Measurements from ENCODE around the gene ANKMY2.

The ANKMY2 gene

GRCh38 chr7:16554518-16555236 is 90.9 kb downstream of the ANKMY2 start:
- Histone ChIP-seq H3K27ac (ENCODE audit: low read length) (no peak overlapping the region), H3K9ac (ENCODE audit: low read length in 2 of 2) (no peak overlapping the region), H3K9me3 (ENCODE audit: control insufficient read depth in 2 of 2, low read length in 2 of 2) (no peaks in the 10 kb centered on the region)

GRCh38 chr7:16550671-16551070 is 94.9 kb downstream of the ANKMY2 start:
- no peak overlapping the region for H3K9ac ChIP-seq (ENCODE audit: low read length in 2 of 2)
- H3K36me3 ChIP-seq (ENCODE audit: control insufficient read depth in 2 of 2, insufficient read depth in 2 of 2, low read length in 2 of 2), result no peaks in the 10 kb centered on the region
- H3K27me3 ChIP-seq (ENCODE audit: control insufficient read depth in 1 of 2, insufficient read depth in 2 of 2, low read length in 2 of 2), result no peaks in the 10 kb centered on the region
- H3K4me3 ChIP-seq (ENCODE audit: low read length in 2 of 2), result no peak overlapping the region
- H3K4me1 ChIP-seq (ENCODE audit: control insufficient read depth, insufficient read depth, low read length), result no peaks in the 10 kb centered on the region
- no peak overlapping the region for H3K27ac ChIP-seq (ENCODE audit: low read length)
- H3K9me3 ChIP-seq (ENCODE audit: control insufficient read depth in 2 of 2, low read length in 2 of 2), result no peaks in the 10 kb centered on the region

More at GRCh38 chr7:16554518-16555236, 90.9 kb downstream of the ANKMY2 start:
- Histone ChIP-seq H3K27me3 (ENCODE audit: control insufficient read depth in 1 of 2, insufficient read depth in 2 of 2, low read length in 2 of 2) (no peaks in the 10 kb centered on the region), H3K4me1 (ENCODE audit: control insufficient read depth, insufficient read depth, low read length) (no peaks in the 10 kb centered on the region), H3K36me3 (ENCODE audit: control insufficient read depth in 2 of 2, insufficient read depth in 2 of 2, low read length in 2 of 2) (no peaks in the 10 kb centered on the region), H3K4me3 (ENCODE audit: low read length in 2 of 2) (no peak overlapping the region)

Measured in stomach smooth muscle (tissue), 2 donors.